ENCODE measurements around the gene KIAA1328.
"Not testable (repeated sequence)": the region's sequence is repeated elsewhere in the genome, so short reads cannot be mapped to it uniquely, and the experiment has no call there.

The KIAA1328 gene

DNA sequence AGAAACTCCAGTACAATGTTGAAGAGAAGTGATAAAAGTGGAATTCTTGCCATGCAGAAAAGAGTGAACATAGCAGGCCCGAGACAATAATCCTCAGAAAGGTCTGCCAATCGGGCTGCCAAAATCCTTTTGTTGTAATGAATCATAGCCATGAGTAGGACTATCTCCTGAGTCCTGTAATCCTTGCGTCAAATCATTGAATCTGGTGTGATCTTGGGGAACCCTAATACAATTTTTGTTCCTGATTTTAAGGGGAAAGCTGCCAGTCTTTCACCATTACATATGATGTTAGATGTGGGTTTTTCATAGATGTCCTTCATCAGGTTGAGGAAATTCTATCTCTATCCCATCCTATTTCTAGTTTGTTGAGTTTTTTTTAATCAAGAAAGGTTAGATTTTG lies 2.4 kb upstream of the KIAA1328 start:
- DNase-seq, result no peak

DNA sequence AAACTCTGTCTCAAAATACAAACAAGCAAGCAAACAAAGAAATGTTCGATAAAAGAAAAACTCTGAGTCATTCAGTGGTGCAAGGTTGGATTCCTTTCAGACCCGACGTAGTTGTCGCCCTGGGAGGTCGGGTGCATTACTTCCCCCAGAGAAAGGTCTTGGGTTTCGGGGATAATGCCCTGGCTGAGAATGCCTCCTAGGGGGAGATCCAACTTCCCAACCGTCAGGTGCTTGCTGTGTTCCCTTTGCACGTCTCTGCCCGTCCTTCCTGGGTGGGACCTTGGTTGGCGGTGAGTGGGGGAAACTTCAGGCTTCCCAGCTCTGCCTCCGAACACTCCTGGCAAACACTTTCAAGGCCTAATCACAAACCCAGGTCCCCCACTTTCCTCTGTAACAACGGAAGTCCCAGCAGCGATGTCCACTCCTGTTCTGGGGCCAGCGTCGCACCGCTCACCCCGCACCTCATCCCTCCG lies 734 bp upstream of the KIAA1328 start:
- DNase-seq, result peak; percentile 2

DNA sequence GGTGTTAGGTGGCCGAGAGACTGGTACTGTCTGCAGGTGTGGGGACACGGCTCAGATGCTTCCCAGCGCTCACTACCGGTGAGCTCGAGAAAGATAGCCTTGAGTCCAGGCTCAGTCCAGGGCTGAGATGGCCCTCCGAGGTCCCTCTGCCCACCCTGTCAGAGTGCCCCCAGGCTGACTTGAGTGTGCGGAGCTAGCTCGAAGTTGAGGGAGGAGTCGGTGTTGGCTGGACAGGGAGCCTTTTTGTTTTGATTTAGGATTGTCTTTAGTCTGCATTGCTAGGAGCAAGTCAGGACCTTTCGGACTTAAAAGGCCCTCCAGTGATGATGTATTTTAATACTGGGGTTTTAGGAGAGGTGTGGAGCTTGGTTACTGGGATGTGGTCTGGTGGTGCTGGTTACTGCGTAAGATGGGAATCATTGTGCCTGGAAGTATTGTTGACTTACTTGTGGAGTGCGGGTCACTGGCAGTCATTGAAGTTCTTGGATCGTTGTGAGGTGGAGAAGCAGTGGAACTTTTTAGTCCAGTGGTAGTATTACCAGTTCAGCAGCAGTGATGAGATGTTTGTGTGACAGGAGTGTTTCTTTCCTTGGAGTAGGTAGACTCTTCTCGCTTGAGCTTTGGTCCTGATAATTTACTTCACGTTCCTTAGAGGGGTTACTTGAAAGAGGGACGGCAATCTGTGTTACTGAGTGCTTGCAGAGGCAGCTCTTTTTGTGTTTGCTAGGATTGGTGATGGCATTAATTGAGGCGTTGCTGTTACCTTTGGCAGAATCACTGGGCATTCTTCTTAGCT lies 633 bp downstream of the KIAA1328 start:
- DNase-seq, result no peak

DNA sequence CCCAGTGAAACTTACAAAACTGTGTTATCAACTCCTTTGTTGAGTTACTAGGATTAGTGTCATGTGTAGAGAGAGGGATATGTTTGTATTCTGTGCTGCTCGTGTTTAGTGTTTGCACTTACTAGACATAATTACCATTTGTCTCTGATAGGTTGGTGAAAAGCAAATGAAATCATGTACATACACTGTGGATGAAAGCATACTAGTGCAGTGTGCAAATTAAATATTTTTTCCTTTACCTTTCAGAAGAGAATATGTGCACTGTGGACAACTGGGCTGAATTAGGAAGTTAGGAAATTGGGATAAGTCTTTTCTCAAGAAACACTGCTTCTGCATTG lies 1.2 kb downstream of the KIAA1328 start:
- no peak for DNase-seq

DNA sequence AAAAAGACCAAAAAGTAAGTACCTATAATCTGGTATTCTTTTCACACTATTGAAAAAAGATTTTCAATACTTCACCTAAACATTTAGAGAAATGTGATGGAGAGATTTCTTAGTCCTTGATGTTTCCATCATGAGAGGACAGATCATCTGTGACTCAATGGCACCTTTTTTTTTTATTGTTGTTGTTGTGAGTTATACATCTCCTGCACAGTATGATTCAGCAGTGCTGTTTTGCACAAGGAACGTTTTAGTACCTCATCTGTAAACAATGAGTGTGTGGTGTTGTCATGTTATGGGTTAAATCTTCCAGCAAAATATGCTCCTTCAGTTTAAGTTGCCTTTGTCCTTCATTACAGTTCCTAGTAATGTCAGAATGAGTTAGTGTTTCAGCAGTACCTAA lies 2.2 kb downstream of the KIAA1328 start:
- no peak for DNase-seq

DNA sequence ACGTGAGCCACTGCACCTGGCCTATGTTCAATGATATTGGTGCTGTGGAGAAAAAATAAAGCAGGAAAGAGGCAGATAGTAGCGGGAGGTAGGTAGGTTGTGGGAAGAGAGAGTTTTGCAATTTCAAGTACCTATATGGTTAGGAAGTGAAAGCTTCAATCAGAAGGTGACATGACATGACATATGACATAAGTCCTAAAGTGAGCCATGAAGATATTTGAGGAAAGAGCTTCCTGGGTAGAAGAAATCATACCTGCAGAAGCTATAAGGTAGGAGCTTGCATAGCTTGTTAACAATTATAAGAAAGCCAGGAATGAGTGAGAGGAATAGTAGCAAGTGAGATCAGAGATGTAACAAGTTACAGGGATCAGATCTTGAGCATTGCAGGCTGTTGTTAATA lies 4.2 kb downstream of the KIAA1328 start:
- no peak for DNase-seq

DNA sequence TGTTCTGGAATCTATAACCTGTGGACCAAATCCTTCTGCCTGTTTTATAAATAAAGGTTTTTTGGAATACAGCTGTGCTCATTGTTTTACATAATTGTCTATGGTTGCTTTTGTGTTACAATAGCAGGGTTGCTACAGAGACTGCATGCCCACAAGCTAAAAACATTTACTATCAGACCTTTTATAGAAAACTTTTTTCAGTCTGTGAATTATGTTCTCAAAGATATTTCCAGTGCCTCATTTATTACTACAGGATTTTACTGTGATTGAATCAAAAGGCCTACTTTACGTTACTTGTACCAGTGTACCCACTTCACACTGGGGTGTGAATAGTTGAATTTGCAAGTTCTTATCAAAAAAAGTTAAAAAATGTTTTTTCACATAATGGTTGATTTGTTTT lies 7.0 kb downstream of the KIAA1328 start:
- no peak for DNase-seq

DNA sequence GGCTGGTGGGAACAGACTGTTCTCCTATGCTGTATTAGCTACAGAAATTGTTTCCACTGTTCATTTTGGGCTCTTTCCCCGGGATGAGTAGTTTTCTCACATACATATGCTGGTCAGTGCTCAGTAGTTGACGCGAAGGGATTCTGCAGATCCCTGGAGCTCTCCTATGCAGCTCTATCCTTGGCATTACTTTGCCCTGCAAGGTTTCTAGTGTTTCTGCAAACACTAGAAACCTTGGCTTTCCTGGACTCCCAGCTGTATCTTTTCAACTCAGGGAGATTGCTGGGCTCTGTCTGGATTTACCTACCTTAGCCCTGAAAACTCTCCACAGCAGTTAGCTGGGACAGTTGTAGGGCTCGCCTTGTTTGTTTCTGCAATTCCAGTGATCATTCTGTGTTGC lies 10.9 kb downstream of the KIAA1328 start:
- no peak for DNase-seq

DNA sequence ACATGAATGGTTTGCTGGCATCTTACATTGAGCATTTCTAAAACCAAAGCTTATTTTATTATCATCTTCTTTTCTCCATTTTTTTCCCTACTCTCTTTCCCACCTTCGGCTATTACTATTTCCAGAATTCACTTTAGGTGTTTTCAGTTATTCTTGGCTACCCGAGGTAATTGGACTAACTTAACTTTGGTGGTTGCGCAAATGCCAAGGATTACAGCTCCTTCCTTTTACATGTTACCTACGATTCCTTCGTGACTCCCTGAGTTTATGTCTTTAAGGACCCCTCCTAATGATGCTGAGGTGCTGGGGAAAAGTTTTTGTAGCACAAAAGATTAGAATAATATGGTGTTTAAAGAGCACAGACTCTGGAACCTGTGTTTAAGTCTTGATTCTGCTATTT lies 14.3 kb downstream of the KIAA1328 start:
- no peak for DNase-seq

DNA sequence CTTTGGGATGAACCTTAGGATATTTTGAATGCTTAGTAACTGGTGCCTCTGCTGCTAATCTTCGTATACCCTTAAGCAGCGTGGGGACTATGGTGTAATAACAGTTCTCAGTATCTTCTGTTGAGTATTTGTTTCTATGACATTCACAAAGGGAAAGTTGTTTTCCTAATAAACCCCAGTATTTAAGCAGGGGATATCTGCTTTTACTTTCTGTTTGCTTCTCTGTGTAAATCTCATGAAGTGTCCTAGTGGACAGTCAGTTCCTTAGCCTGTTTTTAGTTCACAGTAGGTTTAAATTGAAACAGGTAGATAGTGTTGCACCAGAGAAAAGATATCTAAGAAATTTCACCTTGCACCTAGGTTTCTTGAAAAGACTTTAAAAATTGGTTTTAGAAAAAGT lies 14.9 kb downstream of the KIAA1328 start:
- no peak for DNase-seq

DNA sequence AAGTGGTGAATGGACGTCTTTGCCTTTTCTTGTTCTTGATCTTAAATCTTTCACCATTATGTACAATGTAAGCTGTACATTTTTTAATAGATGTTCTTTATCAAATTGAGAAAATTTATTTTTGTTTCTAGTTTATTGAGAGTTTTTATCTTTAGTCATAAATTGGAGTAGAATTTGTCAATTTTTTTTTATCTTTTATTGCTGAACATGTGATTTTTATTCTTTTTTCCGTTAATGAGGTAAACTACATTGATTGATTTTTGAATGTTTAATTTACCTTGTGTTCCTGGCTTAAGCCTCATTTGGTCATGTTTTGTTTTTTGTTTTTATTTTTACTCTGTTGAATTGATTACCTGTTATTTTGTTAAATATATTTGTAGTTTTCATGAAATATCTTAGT lies 19.7 kb downstream of the KIAA1328 start:
- DNase-seq, result no peak

DNA sequence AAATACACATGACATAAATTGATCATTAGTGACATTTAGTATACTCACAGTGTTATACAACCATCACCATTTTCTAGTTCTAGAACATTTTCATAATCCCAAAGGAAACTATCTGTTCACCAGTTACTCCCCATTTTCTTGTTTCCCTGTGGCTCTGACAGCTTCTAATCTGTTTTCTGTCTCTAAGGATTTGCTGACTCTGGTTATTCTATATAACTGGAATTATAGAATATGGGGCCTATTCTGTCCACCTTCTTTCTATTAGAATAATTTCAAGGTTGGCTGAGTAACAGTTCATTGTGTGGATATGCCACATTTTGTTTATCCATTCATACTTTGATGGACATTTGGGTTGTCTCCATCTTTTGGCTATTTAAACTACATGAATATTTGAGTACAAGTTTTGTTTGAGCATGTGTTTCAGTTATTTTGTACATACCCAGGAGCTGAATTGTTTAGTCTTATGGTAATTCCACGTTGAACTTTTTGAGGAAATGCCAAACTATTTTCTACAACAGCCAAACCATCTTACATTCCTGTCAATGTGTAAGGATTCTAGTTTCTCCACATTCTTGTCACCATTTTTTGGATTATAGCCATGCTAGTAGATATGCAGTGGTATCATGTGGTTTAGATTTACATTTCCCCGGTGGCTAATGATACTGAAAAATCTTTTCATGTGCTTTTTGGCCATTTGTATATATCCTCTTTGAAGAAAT lies 20.5 kb downstream of the KIAA1328 start:
- DNase-seq, result peak; percentile 5

DNA sequence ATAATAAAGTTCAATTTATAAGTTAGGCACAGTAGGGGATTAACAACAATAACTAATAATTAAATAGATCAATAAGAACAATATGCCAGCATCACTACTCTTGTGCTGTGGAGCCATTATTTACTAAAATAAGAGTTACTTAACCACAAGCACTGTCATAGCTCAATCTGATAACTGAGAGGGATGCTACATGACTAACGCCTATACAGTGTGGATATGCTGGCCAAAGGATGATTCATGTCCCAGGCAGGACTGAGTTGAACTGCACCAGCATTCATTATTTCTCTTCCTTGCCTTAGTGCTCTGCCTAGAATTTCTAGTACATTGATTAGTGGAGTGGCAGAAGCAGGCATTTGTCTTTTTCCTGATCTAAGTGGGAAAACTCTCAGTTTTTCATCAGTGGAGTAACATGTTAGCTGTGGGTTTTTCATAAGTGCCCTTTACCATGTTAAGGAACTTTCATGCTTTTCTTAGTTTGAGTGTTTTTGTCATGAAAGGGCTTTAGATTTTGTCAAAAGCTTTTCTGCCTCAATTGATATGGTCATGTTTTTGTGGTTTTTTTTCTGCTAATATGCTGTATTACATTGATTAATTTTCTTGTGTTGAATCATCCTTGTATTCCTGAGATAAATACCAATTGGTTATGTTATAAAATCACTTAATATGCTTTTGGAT lies 21.7 kb downstream of the KIAA1328 start:
- DNase-seq, result peak; percentile 77

DNA sequence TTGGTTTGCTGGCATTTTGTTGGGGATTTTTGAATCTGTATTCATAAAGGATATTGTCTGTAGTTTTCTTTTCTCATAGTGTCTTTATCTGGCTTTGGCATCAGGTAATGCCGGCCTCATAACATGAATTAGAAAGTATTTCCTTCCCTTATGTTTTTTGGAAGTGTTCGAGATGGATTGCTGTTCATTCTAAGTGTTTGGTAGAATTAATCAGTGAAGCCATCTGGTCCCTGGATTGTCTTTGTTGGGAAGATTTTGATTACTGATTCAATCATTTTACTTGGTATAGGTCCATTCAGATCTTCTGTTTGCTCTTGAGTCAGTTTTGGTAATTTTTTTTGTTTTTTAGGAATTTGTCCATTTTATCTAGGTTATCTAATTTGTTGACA lies 22.3 kb downstream of the KIAA1328 start:
- no peak for DNase-seq

DNA sequence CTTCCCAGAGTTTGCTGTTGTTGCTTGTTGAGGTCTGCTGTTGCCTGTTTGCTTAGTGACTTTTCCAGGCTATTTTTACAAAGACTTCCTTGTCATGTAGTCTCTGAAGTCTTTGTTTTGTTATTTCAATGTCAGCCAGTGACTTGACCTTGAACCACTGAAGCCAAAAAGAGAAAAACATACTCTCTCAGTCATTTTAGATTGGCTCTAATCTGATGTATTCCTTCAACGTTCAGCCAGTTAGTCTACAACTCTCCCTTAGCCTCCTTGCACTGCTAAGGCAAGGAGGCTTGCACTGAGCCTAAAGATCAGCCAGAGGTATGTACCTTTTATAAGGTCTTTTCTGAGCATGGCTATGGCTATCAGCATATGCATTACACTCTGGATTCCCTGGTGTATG lies 27.9 kb downstream of the KIAA1328 start:
- DNase-seq, result no peak

DNA sequence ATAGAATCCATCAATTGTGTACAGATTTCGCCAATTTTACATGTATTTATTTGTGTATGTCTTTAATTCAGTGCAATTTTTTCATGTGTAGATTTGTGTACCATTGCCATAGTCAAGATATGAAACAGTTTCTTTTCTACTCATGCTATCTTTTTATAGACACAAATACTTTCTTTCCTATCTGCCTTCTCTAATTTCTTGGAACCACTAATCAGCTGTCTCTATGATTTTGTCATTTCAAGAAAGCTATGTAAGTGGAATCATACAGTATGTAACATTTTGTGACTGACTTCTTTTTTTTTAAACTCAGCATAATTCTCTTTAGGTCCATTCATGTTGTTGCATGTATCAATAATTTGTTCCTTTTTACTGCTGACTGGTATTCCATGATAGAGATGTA lies 33.3 kb downstream of the KIAA1328 start:
- no peak for DNase-seq

DNA sequence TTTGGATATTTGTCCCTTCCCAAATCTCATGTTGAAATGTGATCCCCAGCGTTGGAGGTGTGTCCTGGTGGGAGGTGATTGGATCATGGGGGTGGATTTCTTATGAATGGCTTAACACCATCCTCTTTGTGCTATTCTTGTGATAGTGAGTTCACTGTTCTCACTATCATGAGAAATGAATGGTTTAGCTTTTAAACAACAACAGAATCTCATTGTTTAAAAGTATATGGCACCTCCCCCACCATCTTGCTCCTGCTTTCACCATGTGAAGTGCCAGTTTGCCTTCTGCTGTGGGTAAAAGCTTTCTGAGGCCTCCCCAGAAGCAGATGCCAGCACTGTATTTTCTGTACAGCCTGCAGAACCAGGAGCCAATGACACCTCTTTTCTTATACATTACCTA lies 38.1 kb downstream of the KIAA1328 start:
- no peak for DNase-seq

DNA sequence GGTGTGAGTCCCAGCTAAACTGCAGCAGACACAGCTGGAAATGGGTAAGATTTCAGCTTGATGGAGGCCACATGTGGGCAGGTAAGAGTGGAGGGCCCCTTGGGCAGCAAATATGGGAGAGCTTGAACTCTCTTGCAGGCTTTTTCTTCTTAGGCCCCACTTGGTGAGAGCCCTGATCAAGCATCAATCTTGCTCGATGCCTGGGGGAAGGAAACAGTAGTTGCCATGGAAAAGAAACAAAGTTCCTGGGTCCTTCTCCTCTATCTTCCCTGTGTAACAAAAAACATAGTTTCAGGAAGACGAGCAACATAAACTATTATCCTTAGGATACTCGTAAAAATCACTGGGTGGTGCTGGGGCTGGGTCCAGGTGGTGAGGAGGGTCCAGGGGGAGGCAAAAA lies 42.9 kb downstream of the KIAA1328 start:
- no peak for DNase-seq

DNA sequence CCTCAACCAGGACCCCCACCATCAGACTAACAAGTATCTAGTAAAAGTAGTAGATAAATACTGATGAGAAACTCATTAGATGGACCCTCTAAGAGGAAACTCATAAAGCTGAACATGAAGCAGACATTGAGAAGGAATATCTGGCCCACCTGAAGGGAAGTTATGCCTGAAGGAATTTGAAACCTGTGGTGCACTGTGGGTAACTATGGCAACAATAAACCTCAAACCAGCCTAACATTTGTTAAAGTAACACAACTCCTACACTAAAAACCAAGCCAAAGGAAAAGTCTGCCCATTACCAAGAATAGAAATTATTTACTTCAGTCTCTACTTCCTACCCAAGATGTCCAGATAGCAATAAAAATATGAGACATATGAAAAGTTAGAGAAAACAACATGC lies 43.4 kb downstream of the KIAA1328 start:
- peak; percentile 3 for DNase-seq

DNA sequence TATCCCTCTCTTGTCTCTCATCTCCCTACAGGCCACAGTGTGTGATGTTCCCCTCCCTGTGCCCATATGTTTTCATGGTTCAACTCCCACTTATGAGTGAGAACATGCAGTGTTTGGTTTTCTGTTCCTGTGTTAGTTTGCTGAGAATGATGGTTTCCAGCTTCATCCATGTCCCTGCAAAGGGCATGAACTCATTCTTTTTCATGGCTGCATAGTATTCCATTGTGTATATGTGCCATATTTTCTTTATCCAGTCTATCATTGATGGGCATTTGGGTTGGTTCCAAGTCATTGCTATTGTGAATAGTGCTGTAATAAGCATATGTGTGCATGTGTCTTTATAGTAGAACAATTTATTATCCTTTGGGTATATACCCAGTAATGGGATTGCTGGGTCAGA lies 44.9 kb downstream of the KIAA1328 start:
- DNase-seq, result not testable (repeated sequence)

DNA sequence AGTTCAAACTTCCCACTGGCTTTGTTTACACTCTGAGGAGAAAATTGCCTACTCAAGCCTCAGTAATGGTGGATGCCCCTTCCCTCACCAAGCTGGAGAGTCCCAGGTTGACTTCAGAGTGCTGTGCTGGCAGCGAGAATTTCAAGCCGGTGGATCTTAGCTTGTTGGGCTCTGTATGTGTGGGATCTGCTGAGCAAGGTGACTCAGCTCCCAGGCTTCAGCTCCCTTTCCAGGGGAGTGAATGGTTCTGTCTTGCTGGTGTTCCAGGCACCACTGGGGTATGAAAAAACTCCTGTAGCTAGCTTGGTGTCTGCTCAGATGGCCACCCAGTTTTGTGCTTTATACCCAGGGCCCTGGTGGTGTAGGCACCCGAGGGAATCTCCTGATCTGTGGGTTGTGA lies 50.9 kb downstream of the KIAA1328 start:
- DNase-seq, result peak; percentile 1

DNA sequence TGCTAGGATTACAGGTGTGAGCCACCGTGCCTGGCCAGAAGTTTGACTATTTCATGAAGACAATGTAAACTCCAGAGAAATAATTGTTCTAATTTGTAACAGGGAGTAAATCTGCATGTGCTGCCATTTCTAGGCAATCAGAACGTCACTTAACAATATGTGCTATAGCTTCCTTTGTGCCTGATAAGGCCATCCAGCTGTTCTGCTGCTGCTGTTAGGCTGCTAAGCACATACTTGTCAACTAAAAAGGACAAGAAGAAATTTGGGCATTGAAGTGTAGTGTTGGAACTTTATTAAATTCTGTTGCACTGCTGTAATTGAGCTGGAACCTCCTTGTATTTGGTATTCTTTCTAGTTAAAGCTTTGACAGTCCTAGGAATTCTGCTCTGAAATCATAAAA lies 57.1 kb downstream of the KIAA1328 start:
- no peak for DNase-seq

DNA sequence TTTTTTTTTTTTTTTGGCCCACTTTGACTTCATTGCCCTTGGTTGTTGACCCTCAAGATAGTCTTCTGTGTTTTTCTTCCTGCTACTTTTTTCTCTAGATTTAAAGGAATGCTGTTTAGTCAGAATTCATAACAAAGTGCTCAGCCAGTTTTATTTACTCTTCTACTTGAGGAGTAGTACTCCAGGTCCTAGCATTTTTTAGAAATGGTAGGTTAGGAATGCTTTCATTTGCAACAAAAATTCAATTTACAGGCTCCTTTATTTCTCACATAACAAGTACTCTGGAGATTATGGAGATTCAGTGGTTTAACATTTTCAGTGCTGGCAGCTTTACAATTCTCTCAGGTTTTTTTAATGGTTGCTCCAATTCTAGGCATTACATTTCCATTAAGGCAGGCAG lies 58.2 kb downstream of the KIAA1328 start:
- no peak for DNase-seq

DNA sequence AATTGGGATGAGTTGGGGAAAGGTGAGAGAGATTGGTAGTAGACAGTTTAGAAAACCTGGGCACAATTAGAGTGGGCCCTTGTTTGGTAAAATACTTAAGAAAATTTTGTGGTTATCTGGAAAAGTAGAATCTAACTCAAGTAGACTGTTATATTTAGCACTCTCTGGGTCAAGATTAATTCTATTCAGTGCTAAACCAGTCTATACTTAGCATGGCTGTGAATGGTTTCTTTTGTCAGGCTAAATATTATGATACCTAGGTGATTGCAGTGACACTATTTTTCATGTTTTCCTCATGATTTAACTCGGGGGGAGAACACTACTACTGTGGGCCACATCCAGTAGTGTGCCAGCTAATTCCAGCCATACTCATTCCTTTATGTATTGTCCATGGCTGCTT lies 58.9 kb downstream of the KIAA1328 start:
- DNase-seq, result no peak

All from NCI-H226 (cell line).